GM19438 (cell line): ENCODE results near the gene GPC1.

Source experiments
- ATAC-seq: cut with Tn5 transposase; IDR thresholded peaks from one replicate; pipeline ENCODE4 v1.9.1; 2021; ENCODE audit warnings: low read depth; ENCODE audit not compliant: unreplicated experiment

GPC1 gene

DNA sequence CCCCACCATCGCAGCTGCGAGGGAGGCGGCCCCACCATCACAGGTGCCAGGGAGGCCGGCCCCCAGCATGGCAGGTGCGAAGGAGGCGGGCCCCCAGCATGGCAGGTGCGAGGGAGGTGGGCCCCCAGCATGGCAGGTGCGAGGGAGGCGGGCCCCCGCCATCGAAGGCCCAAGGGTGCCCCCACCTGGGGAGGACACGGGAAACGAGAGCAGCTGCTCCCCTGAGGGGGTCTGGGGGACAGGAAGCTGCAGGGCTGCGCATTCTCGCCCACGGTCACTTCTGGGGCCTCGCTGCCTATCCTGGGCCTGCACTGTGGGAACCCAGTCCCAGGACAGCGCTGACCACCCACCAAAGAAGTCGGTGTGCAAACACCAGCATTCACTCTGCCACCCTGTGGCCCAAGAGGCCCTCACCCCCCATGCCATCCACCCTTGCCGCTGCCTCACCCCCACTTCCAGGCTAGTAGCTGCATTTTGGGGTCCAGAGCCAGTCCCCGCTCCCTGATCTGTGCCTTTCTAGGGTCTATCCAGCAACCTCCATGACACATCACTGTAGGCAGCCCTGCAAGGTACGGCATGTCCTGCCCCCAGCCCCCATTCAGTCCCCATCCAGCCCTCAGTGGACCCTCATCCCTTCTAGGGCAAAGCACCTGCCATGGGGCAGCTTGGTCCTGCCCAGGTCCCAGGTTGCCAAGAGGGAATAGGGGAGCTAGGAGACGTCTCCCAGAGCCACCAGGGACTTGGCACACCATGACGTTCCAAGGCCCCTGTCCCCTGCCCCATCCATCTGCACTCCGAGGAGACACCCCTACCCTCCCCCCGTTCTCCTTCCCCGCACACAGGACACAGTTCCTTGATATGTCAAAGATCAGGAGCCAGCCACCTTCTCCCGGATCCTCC lies 24.0 kb upstream of the GPC1 start:
- no peak for ATAC-seq

DNA sequence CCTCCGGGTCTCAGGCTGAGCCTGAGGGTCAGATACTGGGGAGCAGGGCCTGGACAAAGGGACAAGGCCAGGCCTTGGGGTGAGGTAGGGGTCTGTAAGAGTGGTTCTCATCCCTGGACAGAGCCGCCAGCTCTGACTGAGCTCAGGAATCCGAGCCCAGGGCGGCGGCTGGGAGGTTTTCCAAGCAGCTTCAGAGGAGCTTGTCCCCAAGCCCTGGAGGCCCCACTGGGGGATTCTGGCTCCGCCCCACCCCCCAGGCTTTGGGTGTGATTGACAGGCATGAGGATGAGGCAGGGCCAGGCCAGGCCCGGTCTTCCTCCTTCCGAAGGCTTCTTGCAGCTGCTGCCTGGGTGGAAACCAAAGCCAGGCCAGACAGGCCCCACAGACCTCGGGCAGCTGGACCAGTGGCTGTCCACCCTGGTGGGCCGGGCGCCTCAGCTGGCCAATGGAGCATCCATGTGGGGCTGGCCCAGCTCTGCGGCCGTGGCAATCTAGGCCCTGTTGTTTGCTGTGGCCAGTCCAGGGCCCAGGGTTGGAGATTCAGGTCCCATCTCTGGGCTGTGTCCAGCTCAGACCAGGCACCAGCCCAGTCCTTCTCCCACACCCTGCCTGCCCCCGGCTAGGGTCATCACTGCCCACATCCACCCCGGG lies 23.1 kb upstream of the GPC1 start:
- no peak for ATAC-seq

DNA sequence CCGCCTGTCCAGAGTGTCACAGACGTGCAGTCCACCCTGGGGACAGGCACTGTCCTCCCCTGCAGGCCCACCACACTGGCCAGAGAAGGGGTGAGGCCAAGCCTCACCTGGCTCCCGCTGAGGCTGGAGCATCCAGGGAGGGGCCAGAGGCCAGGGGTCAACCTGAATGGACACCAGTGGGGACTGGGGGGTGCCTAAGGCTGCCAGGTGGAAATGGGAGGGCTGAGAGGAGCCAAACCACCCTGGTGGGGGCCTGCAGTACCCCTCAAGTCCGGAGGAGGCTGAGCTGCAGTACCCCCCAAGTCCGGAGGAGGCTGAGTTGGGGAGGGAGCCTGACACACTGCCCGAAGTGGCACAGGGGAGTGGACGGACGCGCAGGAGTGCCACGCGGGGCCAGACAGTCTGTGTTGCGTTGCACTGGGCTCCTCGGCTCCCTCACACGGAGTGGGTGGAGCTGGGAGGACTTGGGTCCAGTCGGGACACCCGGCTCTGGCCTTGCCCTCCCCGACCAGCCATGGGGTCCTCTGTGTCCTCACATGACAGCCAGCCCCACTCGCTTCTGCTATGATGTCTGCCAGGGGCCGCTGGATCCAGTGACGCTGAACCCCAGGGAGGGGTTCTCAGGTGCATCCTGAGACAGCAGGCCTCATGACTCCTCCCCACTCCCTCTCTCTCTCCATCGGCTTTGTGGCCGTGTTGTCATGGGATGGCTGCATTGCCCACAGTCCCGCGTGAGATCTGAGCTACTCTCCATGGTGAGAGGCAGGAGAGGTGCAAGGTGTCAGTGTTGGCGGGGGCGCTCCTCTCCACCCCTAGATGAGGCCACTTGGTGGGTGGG lies 22.3 kb upstream of the GPC1 start:
- no peak for ATAC-seq

DNA sequence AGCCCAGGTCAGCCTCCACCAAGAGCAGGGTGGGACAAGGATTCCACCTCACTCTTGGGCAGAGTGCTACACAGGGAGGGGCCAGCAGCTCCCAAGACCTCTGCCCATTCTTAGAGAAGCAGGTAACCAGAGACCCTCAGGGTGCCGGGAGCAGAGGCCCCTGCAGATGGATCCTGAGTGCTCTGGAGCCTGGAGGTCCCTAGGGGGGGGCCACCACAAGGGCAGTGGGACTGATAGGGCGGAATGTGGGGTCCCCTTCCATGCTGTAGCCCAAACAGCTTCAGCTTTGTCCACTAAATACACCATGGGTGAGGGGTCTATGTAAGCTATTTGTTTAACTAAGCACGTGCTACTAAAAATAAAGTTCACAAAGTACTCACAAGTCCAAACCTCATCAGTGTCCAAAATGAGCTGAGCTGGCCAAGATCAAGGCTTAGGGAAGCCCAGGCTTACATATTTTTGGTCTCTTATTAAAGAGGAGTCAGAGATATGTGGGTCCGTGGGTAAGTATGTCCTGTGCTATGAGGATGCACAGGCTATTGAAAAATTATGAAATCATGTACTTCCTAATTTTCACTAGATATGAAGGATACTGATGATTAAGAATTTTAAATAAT lies 21.5 kb upstream of the GPC1 start:
- no peak for ATAC-seq

DNA sequence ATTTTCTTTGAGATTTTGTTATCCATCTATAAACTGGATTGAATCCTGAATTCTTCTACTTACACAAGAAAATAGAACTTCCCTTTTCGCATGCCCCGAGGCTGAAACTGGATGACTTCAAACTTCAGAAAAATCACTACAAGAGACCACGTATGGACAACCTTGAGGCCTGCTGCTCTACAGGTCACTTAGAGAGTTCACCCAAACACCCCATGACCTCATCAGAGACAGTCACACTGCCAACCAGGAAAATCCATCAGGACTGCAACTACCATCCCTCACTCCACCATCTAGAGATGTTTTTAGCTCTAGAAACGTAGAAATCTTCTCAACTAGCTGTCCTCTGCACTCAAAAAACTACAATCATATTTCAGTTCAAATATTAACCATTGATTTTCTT lies 18.6 kb upstream of the GPC1 start:
- no peak for ATAC-seq

DNA sequence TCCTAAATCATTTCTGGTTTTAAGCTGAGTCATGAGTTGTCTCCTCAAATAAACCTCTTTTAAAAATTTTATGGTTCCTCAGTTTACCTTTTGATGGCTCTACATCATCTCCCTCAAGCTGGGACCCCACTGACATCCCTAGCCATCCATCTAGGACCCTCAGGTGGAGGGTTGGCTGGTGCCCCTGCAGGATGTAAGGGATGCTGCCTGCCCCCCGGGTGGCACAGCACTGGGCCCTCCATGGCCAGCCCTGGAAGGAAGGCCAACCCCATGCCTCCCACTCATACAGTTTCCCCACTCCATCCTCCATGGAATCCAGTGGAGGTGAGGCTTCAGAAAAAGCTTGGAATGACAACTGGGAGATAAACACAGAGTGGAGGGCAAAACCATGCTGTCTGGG lies 17.2 kb upstream of the GPC1 start:
- no peak for ATAC-seq

DNA sequence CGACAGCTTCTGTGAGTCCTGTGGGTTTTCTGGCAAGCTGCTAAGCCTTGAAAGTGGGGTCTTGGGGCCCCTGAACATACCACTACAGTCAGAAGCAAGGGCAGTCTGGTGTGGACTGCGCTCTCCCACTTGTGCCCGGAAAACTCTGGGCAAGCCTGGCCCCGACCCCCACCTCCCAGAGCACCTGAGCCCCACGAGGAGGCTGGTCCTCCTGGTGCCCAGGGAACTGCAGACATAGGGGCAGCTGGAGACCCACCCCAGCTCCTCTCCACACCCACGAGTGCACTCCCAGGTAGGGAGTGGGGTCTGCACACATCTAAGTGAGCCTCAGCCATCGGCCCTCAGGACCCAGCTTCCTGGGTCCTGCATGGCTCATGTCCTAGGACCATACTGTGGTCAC lies 16.2 kb upstream of the GPC1 start:
- no peak for ATAC-seq

DNA sequence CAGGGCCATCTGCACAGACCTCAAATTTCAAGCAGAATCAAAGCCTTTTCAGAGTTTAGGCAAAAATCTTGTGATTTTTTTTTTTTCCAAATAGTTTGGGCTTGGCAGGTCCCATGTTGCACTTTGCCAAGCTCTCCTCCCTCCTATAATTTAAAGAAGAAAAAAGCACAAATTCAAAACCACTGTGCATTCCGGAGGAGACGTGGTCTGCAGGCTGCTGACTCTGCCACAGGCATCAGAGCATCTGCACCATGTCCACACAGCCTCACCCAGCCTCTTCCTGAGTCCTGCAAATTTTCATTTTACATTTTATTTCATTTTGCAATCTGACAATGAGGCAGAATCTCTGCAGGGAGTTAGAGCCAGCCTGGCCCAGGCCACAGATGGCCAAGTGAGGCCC lies 15.7 kb upstream of the GPC1 start:
- no peak for ATAC-seq

DNA sequence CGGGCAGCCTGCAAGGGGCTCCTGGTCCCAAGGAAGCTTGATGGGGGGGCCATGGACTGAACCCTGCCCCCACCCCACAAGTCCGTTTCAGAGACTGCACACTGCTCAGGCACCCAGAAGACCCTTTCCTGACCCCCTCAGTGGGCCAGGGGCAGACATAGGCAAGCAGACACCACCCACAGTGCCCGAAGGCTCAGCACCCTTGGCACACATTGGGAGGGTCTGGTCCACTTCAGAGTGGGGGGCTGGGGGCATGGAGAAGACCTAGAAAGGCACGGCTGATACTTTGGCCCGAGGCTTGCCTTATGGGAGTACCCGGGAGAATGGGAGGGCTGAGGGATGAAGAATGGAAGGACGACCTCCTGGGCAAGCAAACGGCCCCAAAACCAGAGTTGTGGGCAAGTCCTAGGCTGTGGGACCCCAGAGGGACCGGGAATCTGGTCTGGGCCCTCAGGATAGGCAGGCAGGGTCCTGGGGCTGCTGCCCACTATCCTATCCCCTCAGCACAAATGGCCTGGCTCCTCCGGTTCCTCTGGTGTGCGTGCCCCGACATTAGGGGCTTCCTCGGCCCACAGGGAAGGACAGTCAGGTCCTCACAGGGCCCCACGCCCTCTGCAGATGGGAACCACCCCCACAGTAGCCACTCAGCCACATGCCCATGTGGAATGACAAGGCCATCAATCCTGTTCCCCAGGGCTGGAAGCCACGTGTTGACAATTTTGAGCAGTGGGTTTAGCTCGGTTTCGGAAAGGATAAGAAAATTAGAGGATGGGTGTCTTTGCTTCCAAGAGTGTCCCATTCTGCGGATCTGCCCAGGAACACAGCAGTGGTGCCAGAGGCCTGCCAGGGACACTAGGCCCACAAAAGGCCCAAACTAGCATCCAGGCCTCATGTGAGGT lies 15.0 kb upstream of the GPC1 start:
- ATAC-seq = no peak

DNA sequence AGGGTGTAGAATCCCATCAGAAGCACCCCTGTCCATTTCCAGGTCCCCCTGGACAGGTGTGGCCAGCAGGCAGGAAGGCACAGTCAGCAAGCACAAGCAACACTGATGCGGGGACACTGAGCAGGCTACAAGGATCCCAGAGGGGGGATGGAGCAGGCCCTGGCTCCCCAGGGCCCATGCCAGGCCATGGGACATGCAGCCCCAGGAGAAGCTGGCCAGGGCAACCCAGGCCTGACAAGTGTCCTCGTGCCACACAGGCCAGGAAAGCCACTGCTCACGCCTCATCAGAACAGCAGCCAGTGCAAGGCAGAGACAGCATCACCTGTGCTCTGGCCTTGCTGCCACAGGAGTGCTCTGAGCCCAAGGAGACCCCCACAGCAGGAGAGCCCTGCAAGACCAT lies 14.1 kb upstream of the GPC1 start:
- ATAC-seq = no peak

DNA sequence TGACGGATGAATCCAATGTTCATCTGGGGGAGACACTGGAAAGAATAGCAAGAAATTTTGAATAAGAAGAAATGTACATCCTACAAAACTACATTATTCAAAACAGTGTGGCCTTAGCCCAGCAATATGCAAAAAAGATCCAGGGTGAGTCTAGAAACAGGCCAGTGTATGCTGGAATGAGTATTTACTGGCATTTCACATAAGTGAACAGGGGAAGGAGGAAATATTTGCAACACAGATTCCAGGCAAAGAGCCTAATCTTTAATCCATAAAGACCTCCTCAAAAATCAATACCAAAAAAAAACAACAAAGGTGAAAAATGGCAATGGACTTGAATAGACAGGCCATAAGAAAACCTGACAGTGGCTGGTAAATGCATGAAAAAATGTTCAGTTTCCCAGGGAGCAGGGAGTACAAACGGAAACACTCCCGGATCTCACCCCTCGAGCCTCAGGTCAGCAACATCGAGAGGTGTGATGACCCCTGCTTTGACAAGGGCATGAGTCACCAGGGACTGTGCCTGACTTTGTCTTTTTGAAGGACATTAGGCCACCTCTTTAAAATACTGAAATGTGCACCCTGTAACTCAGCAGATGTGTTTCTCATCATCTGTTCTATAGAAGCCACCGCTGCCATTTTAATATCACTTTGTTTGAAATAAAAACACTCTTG lies 12.7 kb upstream of the GPC1 start:
- ATAC-seq = no peak

DNA sequence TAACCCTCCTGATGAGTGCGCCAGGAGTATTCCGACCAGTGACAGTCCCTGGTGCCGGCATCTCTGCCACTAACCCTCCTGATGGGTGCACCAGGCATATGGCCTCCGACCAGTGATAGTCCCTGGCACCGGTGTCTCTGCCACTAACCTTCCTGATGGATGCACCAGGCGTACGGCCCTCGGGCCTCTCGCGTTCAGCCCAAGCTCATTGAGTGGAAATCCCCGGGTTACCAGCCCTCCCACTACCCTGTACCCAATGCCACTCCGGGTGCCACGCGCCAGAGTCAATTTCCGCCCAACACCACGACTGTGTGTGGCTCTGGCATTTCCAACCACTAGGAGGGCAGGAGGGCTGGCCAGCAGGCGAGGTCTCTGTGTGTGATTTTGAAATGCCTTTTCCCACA lies 11.7 kb upstream of the GPC1 start:
- no peak for ATAC-seq

DNA sequence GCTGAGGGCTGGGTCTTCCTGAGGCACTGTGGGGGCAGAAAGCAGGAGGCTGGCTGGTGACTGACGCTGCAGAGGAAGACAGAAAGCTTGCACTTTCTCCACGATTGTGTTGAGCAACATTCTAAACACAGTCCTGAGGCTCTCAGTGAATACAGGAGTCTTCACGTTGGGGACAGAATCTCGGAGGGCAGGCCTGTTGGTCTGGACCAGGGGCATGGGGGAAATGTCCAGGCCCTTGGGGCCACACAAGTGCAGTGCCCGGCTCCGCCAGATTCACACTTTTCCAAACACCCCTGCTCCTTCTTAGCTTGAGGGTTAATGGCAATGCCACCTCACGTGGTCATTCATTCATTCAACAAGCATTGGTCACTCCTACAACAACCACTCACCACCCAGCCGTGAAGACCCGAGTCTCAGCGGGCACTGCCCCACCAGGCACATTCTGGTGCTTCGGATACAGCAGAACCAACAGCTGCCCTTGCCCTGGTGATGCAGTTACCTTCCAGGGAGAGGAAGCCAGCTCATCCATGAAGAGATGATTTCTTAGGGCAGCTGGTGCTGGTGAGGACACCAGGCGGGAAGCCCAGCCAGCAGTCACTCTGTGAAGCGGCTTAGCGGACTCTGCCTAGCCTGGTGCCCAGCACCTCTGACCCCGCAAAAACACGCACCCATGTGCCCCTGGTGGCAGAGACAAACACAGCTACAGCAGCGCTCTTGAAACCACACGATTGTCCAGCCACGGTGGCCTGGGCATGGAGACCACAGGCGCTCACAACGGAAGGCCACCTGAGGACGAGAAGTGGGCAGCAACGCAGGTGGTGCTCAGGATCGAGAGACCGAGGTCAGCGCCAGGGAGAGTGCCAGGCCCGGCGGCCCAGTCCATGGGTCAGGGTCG lies 10.9 kb upstream of the GPC1 start:
- ATAC-seq = no peak

DNA sequence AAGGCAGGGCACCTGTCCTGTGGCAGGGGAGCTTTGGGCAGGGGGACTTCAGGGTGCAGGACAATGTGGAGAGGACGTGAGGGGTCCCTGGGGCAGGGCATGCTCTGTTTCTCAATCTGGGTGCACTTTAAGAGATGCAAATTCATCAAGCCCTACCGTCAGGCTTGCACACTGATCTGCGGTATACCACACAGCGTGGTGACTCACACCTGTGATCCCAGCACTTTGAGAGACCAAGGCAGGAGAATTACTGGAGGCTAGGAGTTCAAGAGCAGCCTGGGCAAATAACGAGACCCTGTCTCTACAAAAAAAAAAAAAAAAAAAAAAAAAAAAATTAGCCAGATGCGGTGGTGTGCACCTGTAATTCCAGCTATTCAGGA lies 10.2 kb upstream of the GPC1 start:
- ATAC-seq = no peak

DNA sequence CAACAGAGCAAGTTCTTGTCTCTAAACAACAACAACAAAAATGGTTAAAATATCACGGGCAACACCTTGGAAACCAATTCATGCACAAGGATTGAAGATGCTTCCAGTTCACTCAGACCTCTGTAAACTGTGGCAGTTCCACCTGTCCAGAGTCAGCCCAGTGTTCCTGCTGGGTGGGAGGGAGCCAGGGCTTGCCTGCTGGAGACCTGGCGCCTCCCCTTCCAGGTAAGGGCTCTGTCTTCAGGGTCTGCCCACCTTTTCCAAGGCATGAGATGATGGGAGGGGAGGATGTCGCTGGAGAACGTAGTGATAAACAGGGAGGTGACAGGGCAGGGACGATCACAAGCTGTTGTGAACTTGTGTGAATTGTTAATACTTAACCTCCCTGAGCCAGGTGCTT lies 9.8 kb upstream of the GPC1 start:
- ATAC-seq = no peak

DNA sequence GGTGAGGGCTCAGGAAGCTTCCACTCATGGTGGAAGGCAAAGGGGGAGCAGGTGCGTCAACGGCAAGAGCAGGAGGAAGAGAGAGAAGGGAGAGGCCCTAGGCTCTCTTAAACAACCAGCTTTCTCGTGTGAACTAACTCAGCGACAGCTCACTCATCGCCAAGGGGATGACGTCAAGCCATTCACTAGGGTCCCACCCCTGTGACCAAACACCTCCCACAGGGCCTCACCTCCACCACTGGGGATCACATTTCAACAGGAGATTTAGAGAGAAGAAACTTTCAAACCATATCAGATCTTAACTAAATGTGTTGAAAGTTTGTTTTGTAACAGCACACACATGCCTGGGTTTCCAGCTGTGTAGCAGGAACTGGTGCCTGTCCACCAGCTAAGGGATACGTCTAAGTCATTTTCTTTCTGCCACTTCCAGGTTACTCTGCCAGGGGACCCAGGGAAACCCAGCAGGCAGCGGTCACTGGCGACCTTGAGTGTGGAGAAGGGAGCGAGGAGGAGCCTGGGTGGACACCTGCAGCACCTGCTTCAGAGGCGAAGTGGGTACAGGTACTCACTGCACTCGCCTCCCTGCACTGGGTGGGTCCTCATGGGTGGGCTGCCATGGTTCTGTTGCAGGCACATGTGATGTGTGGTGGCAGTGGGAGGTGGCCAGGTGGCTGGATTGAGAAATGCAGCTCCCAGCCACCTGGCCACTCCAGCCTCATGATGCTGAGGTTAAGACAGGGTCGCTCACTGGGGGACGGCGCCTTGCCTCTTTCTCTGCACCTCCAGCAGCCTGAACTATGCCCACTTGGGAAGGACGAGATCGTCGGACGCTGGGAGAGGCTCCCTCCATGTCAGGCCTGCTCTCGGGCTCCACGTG lies 8.4 kb upstream of the GPC1 start:
- no peak for ATAC-seq

DNA sequence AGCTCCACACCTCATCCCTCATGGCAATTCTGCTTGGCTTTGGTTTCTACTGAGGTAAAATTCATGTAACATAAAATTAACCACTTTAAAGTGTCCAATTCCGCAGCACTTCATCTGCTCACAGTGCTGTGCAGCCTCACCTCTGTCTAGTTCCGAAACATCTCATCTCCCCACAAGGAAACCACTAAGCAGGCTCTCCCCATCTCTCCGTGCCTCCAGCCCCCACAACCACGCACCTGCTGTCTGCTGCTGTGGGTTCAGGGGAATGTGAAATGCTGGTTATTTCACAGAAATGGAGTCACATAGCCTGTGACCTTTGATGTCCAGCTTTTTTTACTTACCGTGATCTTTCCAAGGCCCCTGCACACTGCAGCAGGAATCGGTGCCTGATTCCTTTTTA lies 7.7 kb upstream of the GPC1 start:
- ATAC-seq = no peak
